ENCODE results near the gene UBE2J2. TPM values are rescaled to one million over a fixed set of nuclear protein-coding genes. Genes with fewer than 3 reads are reported as not detected.

Gene UBE2J2
- total and polyA plus RNA-seq, 2 donors (not counting 3 experiments of a cell fraction or from before 2014, with no cell fraction given): 60.7 to 80.7 TPM

DNA sequence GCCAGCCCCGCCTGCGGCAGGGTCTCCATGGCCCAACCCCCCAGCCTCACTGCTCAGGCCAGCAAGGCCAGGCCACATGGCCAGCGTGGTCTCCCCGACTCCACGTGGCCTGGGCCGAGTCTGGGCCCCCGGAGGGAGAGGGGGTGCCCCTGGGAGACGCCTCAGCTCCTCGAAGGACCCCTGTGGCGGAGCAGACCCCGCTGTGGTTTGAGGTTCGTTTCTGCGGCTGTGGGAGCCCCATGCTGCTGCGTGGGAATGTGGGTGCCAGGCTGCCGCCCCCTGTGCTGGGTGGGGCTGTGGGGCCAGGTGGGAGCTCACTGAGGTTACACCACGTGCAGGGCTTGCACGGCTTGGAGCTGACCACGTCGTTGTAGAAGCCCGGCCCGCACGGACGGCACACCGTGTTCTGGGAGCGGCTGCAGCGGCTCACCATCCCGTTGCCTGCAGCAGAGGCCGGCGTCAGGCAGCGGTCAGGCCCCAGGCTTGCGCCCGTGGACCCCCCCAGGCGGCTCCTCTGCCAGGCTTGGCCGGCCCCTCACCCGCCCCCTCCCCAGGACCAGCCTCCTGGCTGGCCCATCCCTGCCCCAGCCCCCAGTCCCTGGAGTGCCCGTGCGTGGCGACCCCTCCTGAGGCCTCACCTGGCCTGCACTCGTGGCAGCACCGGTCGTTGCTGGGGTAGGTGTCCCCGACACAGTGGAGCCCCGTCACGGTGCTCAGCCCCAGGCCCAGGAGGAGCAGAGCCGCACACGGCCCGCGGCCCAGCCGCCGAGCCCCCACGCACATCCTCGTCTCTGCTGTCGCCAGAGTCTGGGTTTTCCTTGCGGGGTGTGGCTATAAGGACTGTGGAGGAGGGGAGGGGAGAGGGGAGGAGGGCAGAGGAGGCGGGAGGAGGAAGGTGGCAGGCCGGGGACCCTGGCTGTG is 60.0 kb downstream of the UBE2J2 start, which contains the start of gene TNFRSF4:
Gene TNFRSF4 (minus strand): TSS at position 809 of the 921 bp plus-strand sequence. CDS start 26 bp downstream, at position 783.
- intact Hi-C loops (cut with micrococcal nuclease): loop anchor here (2.0 kb wide), 2 partner anchors 17 to 91 kb away; no protein-coding TSS in a partner anchor
- H2AFZ ChIP-seq (ENCODE audit: low read depth, low read length): no peak within 1 kb of the TSS
- TF ChIP-seq FOS (IDR thresholded peaks at IDR 0.05; ENCODE audit: borderline replicate concordance, insufficient read depth, low read length) (no peak), POLR2A (IDR thresholded peaks at IDR 0.05; ENCODE audit: low read depth, low read length) (no peak), EZH2 (IDR thresholded peaks at IDR 0.05; ENCODE audit: borderline replicate concordance, low read depth, low read length, severe bottlenecking) (no peak), GATA2 (IDR thresholded peaks at IDR 0.05; ENCODE audit: insufficient read depth, insufficient read length, low read depth, low read length) (no peak), MYC (IDR thresholded peaks at IDR 0.05; ENCODE audit: low read depth, low read length) (no peak), POLR2AphosphoS5 (IDR thresholded peaks at IDR 0.05; ENCODE audit: insufficient read depth, low read depth, low read length) (no peak), JUN (IDR thresholded peaks at IDR 0.05; ENCODE audit: borderline replicate concordance, insufficient read depth, insufficient read length, low read depth) (no peak)
- TF ChIP-seq, protein P1, sequence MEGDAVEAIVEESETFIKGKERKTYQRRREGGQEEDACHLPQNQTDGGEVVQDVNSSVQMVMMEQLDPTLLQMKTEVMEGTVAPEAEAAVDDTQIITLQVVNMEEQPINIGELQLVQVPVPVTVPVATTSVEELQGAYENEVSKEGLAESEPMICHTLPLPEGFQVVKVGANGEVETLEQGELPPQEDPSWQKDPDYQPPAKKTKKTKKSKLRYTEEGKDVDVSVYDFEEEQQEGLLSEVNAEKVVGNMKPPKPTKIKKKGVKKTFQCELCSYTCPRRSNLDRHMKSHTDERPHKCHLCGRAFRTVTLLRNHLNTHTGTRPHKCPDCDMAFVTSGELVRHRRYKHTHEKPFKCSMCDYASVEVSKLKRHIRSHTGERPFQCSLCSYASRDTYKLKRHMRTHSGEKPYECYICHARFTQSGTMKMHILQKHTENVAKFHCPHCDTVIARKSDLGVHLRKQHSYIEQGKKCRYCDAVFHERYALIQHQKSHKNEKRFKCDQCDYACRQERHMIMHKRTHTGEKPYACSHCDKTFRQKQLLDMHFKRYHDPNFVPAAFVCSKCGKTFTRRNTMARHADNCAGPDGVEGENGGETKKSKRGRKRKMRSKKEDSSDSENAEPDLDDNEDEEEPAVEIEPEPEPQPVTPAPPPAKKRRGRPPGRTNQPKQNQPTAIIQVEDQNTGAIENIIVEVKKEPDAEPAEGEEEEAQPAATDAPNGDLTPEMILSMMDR (IDR thresholded peaks at IDR 0.05; ENCODE audit: extremely low read depth in 1 of 2, insufficient read depth in 1 of 2, low read depth in 1 of 2, low read length in 2 of 2): no peak
- TF ChIP-seq, protein P2, sequence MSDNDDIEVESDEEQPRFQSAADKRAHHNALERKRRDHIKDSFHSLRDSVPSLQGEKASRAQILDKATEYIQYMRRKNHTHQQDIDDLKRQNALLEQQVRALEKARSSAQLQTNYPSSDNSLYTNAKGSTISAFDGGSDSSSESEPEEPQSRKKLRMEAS (IDR thresholded peaks at IDR 0.05; ENCODE audit: insufficient read depth, insufficient read length): no peak
- CTCF ChIA-PET: interaction anchor here (1.0 to 1.2 kb wide), 2 partner anchors 17 to 91 kb away, joined by 3 to 4 read pairs; no protein-coding TSS in a partner anchor
- DNase-seq (ENCODE audit: low read depth, low spot score) (no peak), FAIRE-seq (no peak)
- BruUV-seq (replicated peaks): no TSS peak
- H4K20me1 ChIP-seq (replicated peaks; ENCODE audit: control insufficient read depth, extremely low read depth, insufficient read depth, low read length): no peaks in the 10 kb centered on the region
- H3K9me3 ChIP-seq (replicated peaks; ENCODE audit: control insufficient read depth, insufficient read depth, low read length): no peaks in the 10 kb centered on the region
- dilution Hi-C loops (cut with MboI; ENCODE audit: extremely low pct_ligation_motif_present, low sequenced_read_pairs): no loop called here
- no peaks in the 10 kb centered on the region for H3K4me1 ChIP-seq (ENCODE audit: control insufficient read depth, extremely low read depth, insufficient read depth, low read length)
- no peaks in the 10 kb centered on the region for H3K27me3 ChIP-seq (ENCODE audit: control insufficient read depth in 2 of 2, insufficient read depth in 2 of 2, low read length in 2 of 2)
- POLR2A ChIA-PET: no interaction called here
- H3K4me2 ChIP-seq (ENCODE audit: insufficient read depth, low read length): no peak within 1 kb of the TSS
- no peak within 1 kb of the TSS for H3K27ac ChIP-seq (ENCODE audit: insufficient read depth, low read depth, low read length)
- H3K4me3 ChIP-seq (replicated peaks in 1 of 3; ENCODE audit: insufficient read depth in 1 of 3, low read depth in 1 of 3, low read length in 3 of 3): no peak within 1 kb of the TSS
- H3K36me3 ChIP-seq (ENCODE audit: control insufficient read depth in 2 of 2, extremely low read depth in 1 of 2, insufficient read depth in 2 of 2, low read length in 2 of 2): peaks cover 2 to 9% of the 10 kb centered on the region in 2 experiments
- no peak within 1 kb of the TSS for H3K9ac ChIP-seq (replicated peaks; ENCODE audit: extremely low read depth, insufficient read depth, low read length)
- no peaks in the 10 kb centered on the region for H3K9me1 ChIP-seq (replicated peaks; ENCODE audit: control insufficient read depth, extremely low read depth, insufficient read depth, low read length)
- H3K79me2 ChIP-seq (ENCODE audit: control insufficient read depth, insufficient read depth, low read length): no peaks in the 10 kb centered on the region
